DND-41 (cell line): ENCODE measurements around the gene ERBB2.

ENCODE experiments used
- ATAC-seq: fragments of 200-7000 bp; cut with Tn5 transposase; 3 replicates; pipeline ENCODE4 v1.9.1; 2021; ENCODE audit warnings: low read depth; ENCODE audit not compliant: insufficient read depth
- DNase-seq: peaks from one replicate; pipeline ENCODE4 v3.0.0-alpha.2; 2020
- H2AFZ ChIP-seq: 2 replicates; pipeline ENCODE4 v1.6.0; 2012; ENCODE audit warnings: low read depth, low read length
- H3K27ac ChIP-seq: 2 replicates; pipeline ENCODE4 v1.5.1; 2012; ENCODE audit warnings: low read length, inconsistent platforms
- H3K27me3 ChIP-seq: fragments of 200-600 bp; sonication (generic); 2 replicates; pipeline ENCODE4 v1.6.0; 2012; ENCODE audit warnings: low read length, mild to moderate bottlenecking, inconsistent platforms; ENCODE audit not compliant: insufficient read depth, poor library complexity
- H3K36me3 ChIP-seq: 2 replicates; pipeline ENCODE4 v1.5.1; 2012; ENCODE audit warnings: low read length, inconsistent platforms; ENCODE audit not compliant: insufficient read depth
- H3K4me1 ChIP-seq: 2 replicates; pipeline ENCODE4 v1.5.1; 2012; ENCODE audit warnings: mild to moderate bottlenecking, low read length; ENCODE audit not compliant: insufficient read depth
- H3K4me2 ChIP-seq: 2 replicates; pipeline ENCODE4 v1.6.0; 2012; ENCODE audit warnings: mild to moderate bottlenecking, moderate library complexity, low read length, inconsistent platforms; ENCODE audit not compliant: insufficient read depth
- H3K4me3 ChIP-seq, 2 experiments: fragments of 200-600 bp in 1 of 2; shearing (Covaris generic) in 1 of 2; 2 replicates each; pipeline ENCODE4 v1.5.1; 2012 to 2016; ENCODE audit warnings: inconsistent platforms in 2 of 2, low read length in 2 of 2, mild to moderate bottlenecking in 2 of 2, low read depth in 1 of 2, moderate library complexity in 1 of 2
- H3K79me2 ChIP-seq: 2 replicates; pipeline ENCODE4 v1.6.0; 2012; ENCODE audit warnings: low read length, inconsistent platforms; ENCODE audit not compliant: insufficient read depth
- H3K9ac ChIP-seq: 2 replicates; pipeline ENCODE4 v1.6.0; 2012; ENCODE audit warnings: low read depth, mild to moderate bottlenecking, inconsistent platforms, low read length, moderate library complexity
- H3K9me3 ChIP-seq: 2 replicates; pipeline ENCODE4 v1.5.1; 2012; ENCODE audit warnings: low read length, moderate library complexity, mild to moderate bottlenecking, inconsistent platforms; ENCODE audit not compliant: insufficient read depth, severe bottlenecking
- H4K20me1 ChIP-seq: 2 replicates; pipeline ENCODE4 v1.6.0; 2012; ENCODE audit warnings: low read length; ENCODE audit not compliant: insufficient read depth
- EZH2 ChIP-seq: IDR thresholded peaks from 3 replicates; pipeline ENCODE4 v1.6.1; 2012; ENCODE audit warnings: borderline replicate concordance, low read depth, mild to moderate bottlenecking, moderate library complexity, low read length, inconsistent platforms; ENCODE audit not compliant: severe bottlenecking
- TF ChIP-seq, protein P1 (sequence below): IDR thresholded peaks from 2 replicates; pipeline ENCODE4 v1.5.1; 2012; ENCODE audit warnings: borderline replicate concordance, low read length, moderate library complexity, mild to moderate bottlenecking; ENCODE audit not compliant: poor library complexity, severe bottlenecking; ENCODE audit errors: extremely low read depth

ERBB2 gene

DNA sequence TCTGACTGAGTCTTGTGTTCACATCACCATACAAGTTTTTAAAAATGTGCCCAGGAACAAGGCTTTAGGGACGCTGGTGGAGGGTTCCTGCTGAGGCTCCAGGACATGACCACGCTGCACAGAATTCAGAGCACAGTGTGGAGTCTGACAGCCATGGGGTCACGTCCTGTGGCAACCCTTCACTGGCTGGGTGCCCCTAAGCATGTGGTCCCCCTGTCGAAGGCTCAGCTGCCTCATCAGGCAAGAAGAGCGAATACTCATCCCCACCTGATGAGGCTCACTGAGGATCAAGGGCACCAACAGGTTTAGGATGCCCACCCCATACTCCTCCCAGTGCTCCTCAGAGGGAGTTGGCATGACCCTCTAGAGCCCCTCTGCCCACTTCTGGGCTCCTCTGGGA lies 25.7 kb upstream of the ERBB2 start:
- Histone ChIP-seq H3K27me3 (no peaks in the 10 kb centered on the region), H3K79me2 (no peaks in the 10 kb centered on the region), H3K9ac (no peak overlapping the region), H3K36me3 (0 out of 2 replicates have a peak, but pooled peaks cover 5% of the 10 kb centered on the region), H3K4me3 (no peak overlapping the region), H3K9me3 (no peaks in the 10 kb centered on the region), H4K20me1 (0 out of 2 replicates have a peak, but pooled peaks cover 3% of the 10 kb centered on the region), H2AFZ (no peak overlapping the region), H3K4me1 (peaks cover under 1% of the 10 kb centered on the region), H3K4me2 (no peak overlapping the region), H3K27ac (no peak overlapping the region)
- TF ChIP-seq, protein P1, sequence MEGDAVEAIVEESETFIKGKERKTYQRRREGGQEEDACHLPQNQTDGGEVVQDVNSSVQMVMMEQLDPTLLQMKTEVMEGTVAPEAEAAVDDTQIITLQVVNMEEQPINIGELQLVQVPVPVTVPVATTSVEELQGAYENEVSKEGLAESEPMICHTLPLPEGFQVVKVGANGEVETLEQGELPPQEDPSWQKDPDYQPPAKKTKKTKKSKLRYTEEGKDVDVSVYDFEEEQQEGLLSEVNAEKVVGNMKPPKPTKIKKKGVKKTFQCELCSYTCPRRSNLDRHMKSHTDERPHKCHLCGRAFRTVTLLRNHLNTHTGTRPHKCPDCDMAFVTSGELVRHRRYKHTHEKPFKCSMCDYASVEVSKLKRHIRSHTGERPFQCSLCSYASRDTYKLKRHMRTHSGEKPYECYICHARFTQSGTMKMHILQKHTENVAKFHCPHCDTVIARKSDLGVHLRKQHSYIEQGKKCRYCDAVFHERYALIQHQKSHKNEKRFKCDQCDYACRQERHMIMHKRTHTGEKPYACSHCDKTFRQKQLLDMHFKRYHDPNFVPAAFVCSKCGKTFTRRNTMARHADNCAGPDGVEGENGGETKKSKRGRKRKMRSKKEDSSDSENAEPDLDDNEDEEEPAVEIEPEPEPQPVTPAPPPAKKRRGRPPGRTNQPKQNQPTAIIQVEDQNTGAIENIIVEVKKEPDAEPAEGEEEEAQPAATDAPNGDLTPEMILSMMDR, result no peak
- TF ChIP-seq EZH2, result no peak
- ATAC-seq (no peak), DNase-seq (no peak)

DNA sequence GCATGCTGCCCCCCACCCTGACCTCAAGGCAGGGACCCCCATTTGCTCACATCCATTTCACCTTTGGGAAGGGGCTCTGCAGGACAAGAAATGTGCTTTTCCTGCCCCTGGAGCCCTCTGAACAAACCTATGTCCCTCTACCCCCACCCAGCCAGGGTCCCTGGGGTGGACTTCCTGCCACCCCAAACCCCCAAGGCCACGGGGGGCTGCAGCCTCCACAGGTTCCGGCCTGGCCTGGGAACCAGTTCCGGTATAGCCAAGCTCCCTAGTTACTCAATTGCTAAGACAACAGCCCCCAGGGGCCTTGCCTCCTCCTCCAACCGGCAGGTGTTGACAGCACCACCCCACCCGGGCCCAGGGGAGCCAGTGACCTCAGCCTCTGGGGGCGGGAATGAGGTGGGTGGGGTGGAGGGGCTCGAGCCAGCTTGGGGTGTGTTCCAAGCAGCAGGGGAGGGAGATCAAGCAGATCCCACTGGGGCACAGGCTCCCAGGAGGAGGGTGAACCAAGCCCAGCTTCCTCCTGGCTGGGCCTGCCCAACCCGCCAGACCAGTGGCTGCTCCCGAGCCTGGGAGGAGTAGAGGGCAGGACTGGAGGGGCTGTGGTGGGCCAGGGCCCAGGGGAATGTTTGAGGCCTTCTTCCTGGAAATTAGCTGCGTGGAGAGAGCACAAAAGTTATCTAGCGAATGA lies 25.0 kb upstream of the ERBB2 start:
- no peak for ATAC-seq
- Histone ChIP-seq H3K79me2 (no peaks in the 10 kb centered on the region), H3K4me1 (peaks cover 7% of the 10 kb centered on the region), H4K20me1 (0 out of 2 replicates have a peak, but pooled peaks cover 3% of the 10 kb centered on the region), H3K27ac (no peak overlapping the region), H3K4me2 (no peak overlapping the region), H2AFZ (no peak overlapping the region), H3K36me3 (0 out of 2 replicates have a peak, but pooled peaks cover 5% of the 10 kb centered on the region), H3K27me3 (no peaks in the 10 kb centered on the region), H3K9ac (no peak overlapping the region), H3K4me3 (no peak overlapping the region), H3K9me3 (no peaks in the 10 kb centered on the region)
- TF ChIP-seq, protein P1, result no peak
- no peak for TF ChIP-seq EZH2
- no peak for DNase-seq

DNA sequence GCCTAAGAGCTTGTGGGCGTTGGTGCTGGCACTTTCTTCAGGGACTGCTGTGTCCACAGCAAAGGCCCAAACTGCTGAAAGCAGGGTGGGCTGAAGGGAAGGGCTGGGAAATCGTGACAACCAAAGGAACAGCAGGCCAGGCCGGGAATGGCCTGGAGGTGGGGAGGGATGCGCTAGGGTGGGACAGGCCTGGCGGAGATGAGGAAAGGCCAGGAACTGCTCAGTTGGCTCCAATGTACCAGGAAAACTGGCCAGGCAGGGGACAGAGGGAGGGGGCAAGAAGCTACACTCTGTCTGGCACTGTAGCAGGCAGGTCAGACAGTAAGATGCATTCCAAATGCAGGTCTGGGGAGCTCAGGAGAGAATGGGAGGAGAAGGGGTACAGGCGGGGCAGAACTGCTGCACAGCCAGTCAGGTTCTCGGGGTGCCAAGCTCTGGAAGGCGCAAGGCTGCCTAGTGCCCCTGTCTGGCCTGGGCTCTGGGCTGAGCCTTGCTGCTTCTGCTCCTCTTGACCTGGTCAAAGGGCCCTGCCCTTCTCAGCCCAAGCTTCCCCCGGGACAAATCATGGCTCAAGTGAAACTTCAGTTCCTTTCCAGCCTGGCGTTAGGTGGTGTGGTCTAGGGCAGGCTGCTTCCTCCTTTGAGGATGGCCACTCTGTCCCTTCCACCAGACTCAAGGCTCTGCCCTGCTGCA lies 24.3 kb upstream of the ERBB2 start:
- Histone ChIP-seq H3K4me1 (peaks cover 10% of the 10 kb centered on the region), H3K4me2 (no peak overlapping the region), H4K20me1 (0 out of 2 replicates have a peak, but pooled peaks cover 3% of the 10 kb centered on the region), H3K27me3 (no peaks in the 10 kb centered on the region), H3K79me2 (no peaks in the 10 kb centered on the region), H3K4me3 (no peak overlapping the region), H2AFZ (no peak overlapping the region), H3K36me3 (0 out of 2 replicates have a peak, but pooled peaks cover 5% of the 10 kb centered on the region), H3K9me3 (no peaks in the 10 kb centered on the region), H3K27ac (no peak overlapping the region), H3K9ac (no peak overlapping the region)
- DNase-seq, result no peak
- ATAC-seq, result no peak
- TF ChIP-seq, protein P1, result no peak
- no peak for TF ChIP-seq EZH2
